ENCODE results near the gene GPR151.

Gene GPR151

GRCh38 chr5:146553446-146553845 is 37.5 kb upstream of the GPR151 start:
- no peaks in the 10 kb centered on the region for H3K27me3 ChIP-seq (replicated peaks)
- no peak for DNase-seq
- H3K36me3 ChIP-seq (replicated peaks) = no peaks in the 10 kb centered on the region
- H3K4me3 ChIP-seq (ENCODE audit: low read depth, low read length) = no peak overlapping the region
- no peak overlapping the region for H3K27ac ChIP-seq
- TF ChIP-seq, protein P1, sequence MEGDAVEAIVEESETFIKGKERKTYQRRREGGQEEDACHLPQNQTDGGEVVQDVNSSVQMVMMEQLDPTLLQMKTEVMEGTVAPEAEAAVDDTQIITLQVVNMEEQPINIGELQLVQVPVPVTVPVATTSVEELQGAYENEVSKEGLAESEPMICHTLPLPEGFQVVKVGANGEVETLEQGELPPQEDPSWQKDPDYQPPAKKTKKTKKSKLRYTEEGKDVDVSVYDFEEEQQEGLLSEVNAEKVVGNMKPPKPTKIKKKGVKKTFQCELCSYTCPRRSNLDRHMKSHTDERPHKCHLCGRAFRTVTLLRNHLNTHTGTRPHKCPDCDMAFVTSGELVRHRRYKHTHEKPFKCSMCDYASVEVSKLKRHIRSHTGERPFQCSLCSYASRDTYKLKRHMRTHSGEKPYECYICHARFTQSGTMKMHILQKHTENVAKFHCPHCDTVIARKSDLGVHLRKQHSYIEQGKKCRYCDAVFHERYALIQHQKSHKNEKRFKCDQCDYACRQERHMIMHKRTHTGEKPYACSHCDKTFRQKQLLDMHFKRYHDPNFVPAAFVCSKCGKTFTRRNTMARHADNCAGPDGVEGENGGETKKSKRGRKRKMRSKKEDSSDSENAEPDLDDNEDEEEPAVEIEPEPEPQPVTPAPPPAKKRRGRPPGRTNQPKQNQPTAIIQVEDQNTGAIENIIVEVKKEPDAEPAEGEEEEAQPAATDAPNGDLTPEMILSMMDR (IDR thresholded peaks at IDR 0.05; ENCODE audit: low read depth, low read length, missing control alignments) = no peak
- in situ Hi-C loops (cut with HindIII; ENCODE audit: low pct_ligation_motif_present, low sequenced_read_pairs) = no loop called here

GRCh38 chr5:146549615-146550014 is 33.6 kb upstream of the GPR151 start:
- no peak overlapping the region for H3K4me3 ChIP-seq (ENCODE audit: low read depth, low read length)
- TF ChIP-seq, protein P1 (IDR thresholded peaks at IDR 0.05; ENCODE audit: low read depth, low read length, missing control alignments) = no peak
- H3K27me3 ChIP-seq (replicated peaks) = no peaks in the 10 kb centered on the region
- in situ Hi-C loops (cut with HindIII; ENCODE audit: low pct_ligation_motif_present, low sequenced_read_pairs) = loop anchor here (25.0 kb wide), 1 partner anchor 638 kb away; no protein-coding TSS in a partner anchor
- no peaks in the 10 kb centered on the region for H3K36me3 ChIP-seq (replicated peaks)
- no peak overlapping the region for H3K27ac ChIP-seq
- no peak for DNase-seq

DNA sequence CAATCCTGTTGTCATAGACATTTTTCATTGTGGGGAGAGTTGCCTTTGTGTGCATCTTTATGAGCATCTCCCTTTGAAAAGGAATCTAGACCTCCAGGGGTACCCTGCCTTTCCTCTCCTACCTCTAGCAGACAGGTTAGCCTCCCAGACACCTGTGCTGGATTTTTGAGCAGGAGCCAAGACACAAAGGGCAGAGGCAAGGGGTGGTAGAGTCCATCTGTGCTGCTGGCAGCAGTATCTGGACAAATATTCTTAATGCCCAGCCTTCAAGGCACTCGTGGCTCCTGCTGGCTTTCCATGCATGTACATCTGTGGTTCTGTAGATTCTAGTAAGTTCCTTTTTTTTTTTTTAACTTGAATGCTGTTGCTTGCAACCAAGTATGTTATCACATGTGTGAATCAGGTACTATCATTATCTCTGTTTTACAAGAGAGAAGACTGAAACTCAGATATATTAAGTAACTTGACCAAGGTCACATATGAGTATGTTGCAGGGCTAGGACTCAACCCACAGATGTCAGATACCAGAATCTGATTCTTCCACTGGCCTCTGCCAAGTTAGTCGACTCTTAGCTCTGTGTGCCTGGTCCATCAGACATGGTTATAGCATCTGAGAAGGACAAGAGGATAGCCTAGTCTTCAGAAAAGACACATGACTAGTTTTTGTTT is 32.9 kb upstream of the GPR151 start:
- Histone ChIP-seq H3K36me3 (replicated peaks) (no peaks in the 10 kb centered on the region), H3K4me3 (ENCODE audit: low read depth, low read length) (no peak overlapping the region), H3K27ac (no peak overlapping the region), H3K27me3 (replicated peaks) (no peaks in the 10 kb centered on the region)
- no peak for DNase-seq
- in situ Hi-C loops (cut with HindIII; ENCODE audit: low pct_ligation_motif_present, low sequenced_read_pairs) = loop anchor here (25.0 kb wide), 1 partner anchor 638 kb away; no protein-coding TSS in a partner anchor
- TF ChIP-seq, protein P1 (IDR thresholded peaks at IDR 0.05; ENCODE audit: low read depth, low read length, missing control alignments) = no peak

DNA sequence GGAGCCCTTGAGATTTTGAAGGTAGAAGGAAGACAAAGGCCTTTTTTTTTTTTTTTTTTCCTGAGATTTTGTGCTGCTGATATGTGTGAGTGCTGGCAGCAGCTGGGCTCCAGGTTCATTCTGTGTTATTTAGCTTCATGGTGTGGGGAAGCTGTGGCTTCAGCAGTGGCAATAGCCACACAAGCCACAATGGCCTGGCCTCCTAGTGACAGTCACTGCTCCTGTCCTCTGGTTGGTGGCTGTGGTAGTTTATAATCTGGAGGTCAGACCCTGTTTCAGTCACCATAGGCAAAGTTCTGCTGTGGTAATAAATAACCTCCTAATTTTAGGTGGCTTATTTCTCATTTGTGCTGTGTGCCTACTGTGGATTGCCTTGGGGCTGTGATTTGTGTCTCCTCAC is 28.2 kb upstream of the GPR151 start:
- no peaks in the 10 kb centered on the region for H3K36me3 ChIP-seq (replicated peaks)
- no peak for DNase-seq
- H3K4me3 ChIP-seq (ENCODE audit: low read depth, low read length) = no peak overlapping the region
- no peaks in the 10 kb centered on the region for H3K27me3 ChIP-seq (replicated peaks)
- H3K27ac ChIP-seq = no peak overlapping the region
- TF ChIP-seq, protein P1 (IDR thresholded peaks at IDR 0.05; ENCODE audit: low read depth, low read length, missing control alignments) = no peak
- in situ Hi-C loops (cut with HindIII; ENCODE audit: low pct_ligation_motif_present, low sequenced_read_pairs) = loop anchor here (25.0 kb wide), 1 partner anchor 643 kb away; no protein-coding TSS in a partner anchor

DNA sequence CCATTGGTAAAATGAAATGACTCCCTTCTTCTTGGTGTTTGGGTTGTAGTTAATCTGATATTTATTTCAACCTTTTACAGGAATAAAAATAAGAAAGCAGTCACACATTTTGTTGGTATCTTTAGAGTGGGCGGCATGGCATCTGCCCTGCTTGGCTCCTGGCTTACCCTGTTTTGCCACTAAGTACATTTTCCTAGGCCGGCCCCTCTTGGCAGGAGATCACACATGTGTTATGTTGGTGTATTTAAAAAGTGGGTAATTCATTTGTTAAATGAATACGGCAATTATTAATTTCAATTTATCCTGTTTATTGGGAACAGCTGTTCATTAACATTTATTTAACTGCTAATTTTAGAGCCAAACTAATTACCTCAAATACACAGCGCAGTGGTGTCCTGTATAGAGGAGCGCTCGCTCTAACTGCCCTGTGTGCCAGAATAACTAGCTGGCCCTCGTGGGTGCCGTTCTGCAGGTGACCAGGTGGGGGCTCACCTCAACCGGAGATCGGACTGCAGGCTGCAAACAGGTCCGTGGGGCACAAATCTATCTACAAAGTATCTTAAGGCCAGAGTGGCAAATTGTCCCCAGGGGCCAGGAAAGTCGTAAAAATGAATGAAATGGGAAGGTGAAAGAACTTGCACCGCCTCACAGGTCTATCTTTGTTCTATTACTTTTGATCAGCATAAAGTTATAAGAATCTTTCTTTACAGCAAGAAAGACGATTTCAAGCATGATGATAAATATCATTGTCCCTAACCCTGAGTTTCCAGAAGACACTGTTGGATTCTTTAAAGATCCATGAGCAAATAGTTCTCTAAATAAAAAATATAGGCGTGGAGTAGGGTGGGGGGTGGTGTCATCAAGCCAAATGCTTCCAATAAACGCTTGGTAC is 26.2 kb upstream of the GPR151 start:
- in situ Hi-C loops (cut with HindIII; ENCODE audit: low pct_ligation_motif_present, low sequenced_read_pairs) = loop anchor here (25.0 kb wide), 1 partner anchor 645 kb away; no protein-coding TSS in a partner anchor
- TF ChIP-seq, protein P1 (IDR thresholded peaks at IDR 0.05; ENCODE audit: low read depth, low read length, missing control alignments) = peak; percentile 97
- no peak overlapping the region for H3K4me3 ChIP-seq (ENCODE audit: low read depth, low read length)
- peak; percentile 65 for DNase-seq
- H3K27me3 ChIP-seq (replicated peaks) = no peaks in the 10 kb centered on the region
- no peaks in the 10 kb centered on the region for H3K36me3 ChIP-seq (replicated peaks)
- no peak overlapping the region for H3K27ac ChIP-seq
